Body of pancreas (tissue), 4 donors: ENCODE measurements around the gene NEURL4.

Experiments
- POLR2A ChIP-seq, 3 donors: fragments of 450-650 bp; IDR thresholded peaks; one replicate each; pipeline ENCODE4 v1.6.1; 2016; ENCODE audit warnings: antibody characterized with exemption in 3 of 3, mild to moderate bottlenecking in 2 of 3
- TF ChIP-seq, protein P1 (sequence below), 7 experiments: fragments of 450-650 bp in 4 of 7; fragments of 200-600 bp in 3 of 7; sonication (generic) in 3 of 7; IDR thresholded peaks; one replicate each; pipeline ENCODE4 v1.5.1; 2016 to 2019; ENCODE audit warnings: antibody characterized with exemption in 7 of 7

GRCh38 chr17:7356756-7357155 lies 27.6 kb upstream of the NEURL4 start:
- TF ChIP-seq, protein P1, sequence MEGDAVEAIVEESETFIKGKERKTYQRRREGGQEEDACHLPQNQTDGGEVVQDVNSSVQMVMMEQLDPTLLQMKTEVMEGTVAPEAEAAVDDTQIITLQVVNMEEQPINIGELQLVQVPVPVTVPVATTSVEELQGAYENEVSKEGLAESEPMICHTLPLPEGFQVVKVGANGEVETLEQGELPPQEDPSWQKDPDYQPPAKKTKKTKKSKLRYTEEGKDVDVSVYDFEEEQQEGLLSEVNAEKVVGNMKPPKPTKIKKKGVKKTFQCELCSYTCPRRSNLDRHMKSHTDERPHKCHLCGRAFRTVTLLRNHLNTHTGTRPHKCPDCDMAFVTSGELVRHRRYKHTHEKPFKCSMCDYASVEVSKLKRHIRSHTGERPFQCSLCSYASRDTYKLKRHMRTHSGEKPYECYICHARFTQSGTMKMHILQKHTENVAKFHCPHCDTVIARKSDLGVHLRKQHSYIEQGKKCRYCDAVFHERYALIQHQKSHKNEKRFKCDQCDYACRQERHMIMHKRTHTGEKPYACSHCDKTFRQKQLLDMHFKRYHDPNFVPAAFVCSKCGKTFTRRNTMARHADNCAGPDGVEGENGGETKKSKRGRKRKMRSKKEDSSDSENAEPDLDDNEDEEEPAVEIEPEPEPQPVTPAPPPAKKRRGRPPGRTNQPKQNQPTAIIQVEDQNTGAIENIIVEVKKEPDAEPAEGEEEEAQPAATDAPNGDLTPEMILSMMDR (IDR thresholded peaks at IDR 0.05) = no peak
- TF ChIP-seq POLR2A (IDR thresholded peaks at IDR 0.05) = no peak
